Activated T-cell treated with anti-CD3 and anti-CD28 coated beads for 48 hours (primary cell): ENCODE measurements around the gene IRF2.

Source experiments
- DNase-seq: peaks from one replicate; pipeline ENCODE4 v3.0.0-alpha.2; 2020; ENCODE audit warnings: low read depth

The IRF2 gene

GRCh38 chr4:184409502-184409901 lies 64.8 kb downstream of the IRF2 start:
- DNase-seq, result no peak

- DNase-seq, result no peak
Measured at GRCh38 chr4:184408684-184409081, 65.7 kb downstream of the IRF2 start.

- DNase-seq, result no peak
Measured at GRCh38 chr4:184408021-184408683, 66.2 kb downstream of the IRF2 start.

- no peak for DNase-seq
Measured at GRCh38 chr4:184406958-184407391, 67.4 kb downstream of the IRF2 start.

- no peak for DNase-seq
Measured at GRCh38 chr4:184404047-184404446, 70.3 kb downstream of the IRF2 start.

- no peak for DNase-seq
Measured at GRCh38 chr4:184403384-184403781, 71.0 kb downstream of the IRF2 start.

GRCh38 chr4:184402740-184403383 lies 71.5 kb downstream of the IRF2 start:
- no peak for DNase-seq

- DNase-seq, result no peak
Measured at GRCh38 chr4:184402239-184402638, 72.1 kb downstream of the IRF2 start.

GRCh38 chr4:184401397-184402171 lies 72.8 kb downstream of the IRF2 start:
- DNase-seq, result no peak

GRCh38 chr4:184400891-184401290 lies 73.5 kb downstream of the IRF2 start:
- DNase-seq, result no peak

GRCh38 chr4:184400375-184400870 lies 73.9 kb downstream of the IRF2 start:
- DNase-seq, result no peak

- DNase-seq, result no peak
Measured at GRCh38 chr4:184399512-184399908, 74.8 kb downstream of the IRF2 start.

GRCh38 chr4:184398741-184399511 lies 75.4 kb downstream of the IRF2 start:
- no peak for DNase-seq

- DNase-seq, result no peak
Measured at GRCh38 chr4:184397516-184398163, 76.7 kb downstream of the IRF2 start.

- no peak for DNase-seq
Measured at GRCh38 chr4:184396570-184397515, 77.5 kb downstream of the IRF2 start.

- no peak for DNase-seq
Measured at GRCh38 chr4:184395971-184396391, 78.4 kb downstream of the IRF2 start.

- DNase-seq, result no peak
Measured at GRCh38 chr4:184395451-184395917, 78.9 kb downstream of the IRF2 start.

- no peak for DNase-seq
Measured at GRCh38 chr4:184392748-184393559, 81.4 kb downstream of the IRF2 start.

GRCh38 chr4:184392316-184392715 lies 82.0 kb downstream of the IRF2 start:
- DNase-seq, result no peak
